Caco-2 (cell line): ENCODE results near the gene KNOP1. TPM values are rescaled to one million over a fixed set of nuclear protein-coding genes. Genes with fewer than 3 reads are reported as not detected.

Experiments used
- BruUV-seq: library from RNA; stranded (reverse); fragments of 400-500 nt; replicated peaks from 2 replicates; lab custom pipeline; 2021; lab: Mats Ljungman, UMichigan
- CTCF ChIA-PET: fragments of 300-600 bp; sonication (Branson Sonifier 250); formaldehyde crosslinking; loops from one replicate; lab custom pipeline; 2022; ENCODE audit warnings: antibody characterized with exemption; lab: Charles Lee
- POLR2A ChIA-PET: fragments of 300-600 bp; sonication (Branson Sonifier 250); formaldehyde crosslinking; loops from one replicate; lab custom pipeline; 2022; ENCODE audit warnings: antibody characterized with exemption; lab: Charles Lee
- DNase-seq, 2 experiments: peaks; one replicate each; pipeline versions ENCODE4 v3.0.0 to v3.0.0-alpha.2; 2020 to 2022
- H3K27me3 ChIP-seq: replicated peaks from 2 replicates; pipeline ENCODE4 v1.6.0; 2011; ENCODE audit warnings: low read length; ENCODE audit not compliant: control insufficient read depth, insufficient read depth
- H3K36me3 ChIP-seq: 2 replicates; pipeline ENCODE4 v1.5.1; 2011; ENCODE audit warnings: low read length; ENCODE audit not compliant: control insufficient read depth, insufficient read depth
- H3K4me1 ChIP-seq: fragments of 250-450 bp; sonication (Bioruptor Pico); 2 replicates; pipeline ENCODE4 v1.5.1; 2020; ENCODE audit warnings: mild to moderate bottlenecking
- H3K4me3 ChIP-seq: 2 replicates; pipeline ENCODE4 v1.5.1; 2011; ENCODE audit warnings: low read depth, mild to moderate bottlenecking, control low read depth, low read length
- H3K9me3 ChIP-seq: fragments of 250-450 bp; sonication (Bioruptor Pico); 2 replicates; pipeline ENCODE4 v1.5.1; 2020; ENCODE audit warnings: mild to moderate bottlenecking, moderate library complexity
- H3K27ac Mint-ChIP-seq: one replicate; pipeline ENCODE4 v1.8.0; 2022; ENCODE audit warnings: mixed read lengths; ENCODE audit not compliant: unreplicated experiment
- H3K27me3 Mint-ChIP-seq: one replicate; pipeline ENCODE4 v1.8.0; 2022; ENCODE audit warnings: mixed read lengths; ENCODE audit not compliant: insufficient read depth, unreplicated experiment
- H3K36me3 Mint-ChIP-seq: one replicate; pipeline ENCODE4 v1.8.0; 2022; ENCODE audit warnings: mild to moderate bottlenecking, mixed read lengths; ENCODE audit not compliant: insufficient read depth, unreplicated experiment
- H3K4me1 Mint-ChIP-seq: one replicate; pipeline ENCODE4 v1.8.0; 2022; ENCODE audit warnings: low read depth, mixed read lengths; ENCODE audit not compliant: unreplicated experiment
- H3K4me3 Mint-ChIP-seq: one replicate; pipeline ENCODE4 v1.8.0; 2022; ENCODE audit warnings: mild to moderate bottlenecking, moderate library complexity, mixed read lengths; ENCODE audit not compliant: unreplicated experiment
- H3K9me3 Mint-ChIP-seq: one replicate; pipeline ENCODE4 v1.8.0; 2022; ENCODE audit warnings: mixed read lengths; ENCODE audit not compliant: unreplicated experiment
- intact Hi-C: fragments of 100-400 bp; cut with micrococcal nuclease; formaldehyde crosslinking; loops from one replicate; pipeline ENCODE4 v1.10.0; 2022; ENCODE audit not compliant: unreplicated experiment
- total RNA-seq: library from RNA; stranded (reverse); gene quantifications from 2 replicates; pipeline ENCODE4 v1.2.3, GENCODE V29; 2022
- TF ChIP-seq, protein P1 (sequence below), 2 experiments: fragments of 200-600 bp in 1 of 2; IDR thresholded peaks; 1 replicate in 1 of 2; 2 replicates in 1 of 2; pipeline versions ENCODE4 v1.5.1 to v1.8.0; 2011 to 2022; ENCODE audit warnings: antibody characterized with exemption in 1 of 2, control low read depth in 1 of 2, inconsistent platforms in 1 of 2, low read depth in 1 of 2, low read length in 1 of 2, mild to moderate bottlenecking in 1 of 2, moderate library complexity in 1 of 2; ENCODE audit not compliant: insufficient read depth in 1 of 2, severe bottlenecking in 1 of 2, unreplicated experiment in 1 of 2

The KNOP1 gene
- total RNA-seq, 1 experiment from 2014 or later = 29.3 TPM

DNA sequence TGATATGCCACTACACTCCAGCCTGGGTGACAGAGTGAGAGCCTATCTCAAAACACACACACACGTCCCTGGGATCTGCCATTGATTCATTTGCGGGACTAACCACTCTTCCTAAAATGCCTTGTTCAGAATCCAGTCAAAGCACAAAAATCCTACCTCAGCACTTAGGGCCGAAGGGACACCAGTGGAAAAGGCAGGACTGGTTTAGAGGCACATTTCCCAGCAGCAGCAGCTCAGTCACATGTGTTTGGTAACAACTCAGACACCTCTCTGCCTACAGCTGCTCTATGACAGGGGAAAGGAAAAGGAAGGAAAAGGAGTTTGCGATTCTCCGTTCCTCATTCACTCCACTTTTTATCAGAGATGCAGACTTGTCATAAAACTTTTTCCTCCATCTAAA, 12.2 kb downstream of the KNOP1 start:
- POLR2A ChIA-PET = no interaction called here
- no TSS peak for BruUV-seq
- Mint-ChIP-seq H3K27ac (no peak overlapping the region), H3K4me3 (no peak overlapping the region), H3K27me3 (no peaks in the 10 kb centered on the region), H3K9me3 (no peaks in the 10 kb centered on the region), H3K36me3 (peaks cover 59% of the 10 kb centered on the region), H3K4me1 (peaks cover 7% of the 10 kb centered on the region)
- intact Hi-C loops = no loop called here
- DNase-seq = no peak
- TF ChIP-seq, protein P1, sequence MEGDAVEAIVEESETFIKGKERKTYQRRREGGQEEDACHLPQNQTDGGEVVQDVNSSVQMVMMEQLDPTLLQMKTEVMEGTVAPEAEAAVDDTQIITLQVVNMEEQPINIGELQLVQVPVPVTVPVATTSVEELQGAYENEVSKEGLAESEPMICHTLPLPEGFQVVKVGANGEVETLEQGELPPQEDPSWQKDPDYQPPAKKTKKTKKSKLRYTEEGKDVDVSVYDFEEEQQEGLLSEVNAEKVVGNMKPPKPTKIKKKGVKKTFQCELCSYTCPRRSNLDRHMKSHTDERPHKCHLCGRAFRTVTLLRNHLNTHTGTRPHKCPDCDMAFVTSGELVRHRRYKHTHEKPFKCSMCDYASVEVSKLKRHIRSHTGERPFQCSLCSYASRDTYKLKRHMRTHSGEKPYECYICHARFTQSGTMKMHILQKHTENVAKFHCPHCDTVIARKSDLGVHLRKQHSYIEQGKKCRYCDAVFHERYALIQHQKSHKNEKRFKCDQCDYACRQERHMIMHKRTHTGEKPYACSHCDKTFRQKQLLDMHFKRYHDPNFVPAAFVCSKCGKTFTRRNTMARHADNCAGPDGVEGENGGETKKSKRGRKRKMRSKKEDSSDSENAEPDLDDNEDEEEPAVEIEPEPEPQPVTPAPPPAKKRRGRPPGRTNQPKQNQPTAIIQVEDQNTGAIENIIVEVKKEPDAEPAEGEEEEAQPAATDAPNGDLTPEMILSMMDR (IDR thresholded peaks at IDR 0.05; ENCODE audit: insufficient read depth in 1 of 2, low read depth in 1 of 2, low read length in 1 of 2, severe bottlenecking in 1 of 2, unreplicated experiment in 1 of 2) = no peak
- no peaks in the 10 kb centered on the region for H3K27me3 ChIP-seq
- peaks cover 6% of the 10 kb centered on the region for H3K4me1 ChIP-seq
- no peak overlapping the region for H3K4me3 ChIP-seq
- H3K36me3 ChIP-seq = peaks cover 4% of the 10 kb centered on the region
- CTCF ChIA-PET = no interaction called here
- no peaks in the 10 kb centered on the region for H3K9me3 ChIP-seq

DNA sequence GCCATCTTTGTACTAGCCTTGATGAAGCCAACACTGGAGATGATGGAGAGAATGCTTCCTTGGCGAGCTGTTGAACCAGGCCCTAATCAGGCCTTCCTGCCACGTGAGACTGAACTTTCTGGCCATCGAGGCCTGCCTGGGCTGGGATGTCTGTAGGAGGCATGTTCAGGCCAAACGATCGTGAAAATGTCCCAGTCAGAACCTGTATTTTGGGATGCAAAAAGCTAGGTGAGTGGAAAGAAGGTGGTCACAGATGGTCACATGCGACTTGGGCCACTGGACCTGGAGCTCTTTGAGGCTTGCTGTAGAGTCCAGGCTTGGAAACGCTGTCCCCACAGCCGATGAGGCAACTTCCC, 12.9 kb downstream of the KNOP1 start:
- BruUV-seq = no TSS peak
- no peaks in the 10 kb centered on the region for H3K9me3 Mint-ChIP-seq
- H3K4me1 ChIP-seq = peaks cover 11% of the 10 kb centered on the region
- no peak overlapping the region for H3K4me3 ChIP-seq
- no peaks in the 10 kb centered on the region for H3K27me3 ChIP-seq
- DNase-seq = no peak
- H3K36me3 ChIP-seq = peaks cover 4% of the 10 kb centered on the region
- H3K4me3 Mint-ChIP-seq = no peak overlapping the region
- H3K4me1 Mint-ChIP-seq = peaks cover 13% of the 10 kb centered on the region
- POLR2A ChIA-PET = no interaction called here
- H3K27me3 Mint-ChIP-seq = no peaks in the 10 kb centered on the region
- TF ChIP-seq, protein P1 (IDR thresholded peaks at IDR 0.05; ENCODE audit: insufficient read depth in 1 of 2, low read depth in 1 of 2, low read length in 1 of 2, severe bottlenecking in 1 of 2, unreplicated experiment in 1 of 2) = no peak
- peaks cover 63% of the 10 kb centered on the region for H3K36me3 Mint-ChIP-seq
- H3K9me3 ChIP-seq = no peaks in the 10 kb centered on the region
- CTCF ChIA-PET = no interaction called here
- intact Hi-C loops = no loop called here
- no peak overlapping the region for H3K27ac Mint-ChIP-seq

DNA sequence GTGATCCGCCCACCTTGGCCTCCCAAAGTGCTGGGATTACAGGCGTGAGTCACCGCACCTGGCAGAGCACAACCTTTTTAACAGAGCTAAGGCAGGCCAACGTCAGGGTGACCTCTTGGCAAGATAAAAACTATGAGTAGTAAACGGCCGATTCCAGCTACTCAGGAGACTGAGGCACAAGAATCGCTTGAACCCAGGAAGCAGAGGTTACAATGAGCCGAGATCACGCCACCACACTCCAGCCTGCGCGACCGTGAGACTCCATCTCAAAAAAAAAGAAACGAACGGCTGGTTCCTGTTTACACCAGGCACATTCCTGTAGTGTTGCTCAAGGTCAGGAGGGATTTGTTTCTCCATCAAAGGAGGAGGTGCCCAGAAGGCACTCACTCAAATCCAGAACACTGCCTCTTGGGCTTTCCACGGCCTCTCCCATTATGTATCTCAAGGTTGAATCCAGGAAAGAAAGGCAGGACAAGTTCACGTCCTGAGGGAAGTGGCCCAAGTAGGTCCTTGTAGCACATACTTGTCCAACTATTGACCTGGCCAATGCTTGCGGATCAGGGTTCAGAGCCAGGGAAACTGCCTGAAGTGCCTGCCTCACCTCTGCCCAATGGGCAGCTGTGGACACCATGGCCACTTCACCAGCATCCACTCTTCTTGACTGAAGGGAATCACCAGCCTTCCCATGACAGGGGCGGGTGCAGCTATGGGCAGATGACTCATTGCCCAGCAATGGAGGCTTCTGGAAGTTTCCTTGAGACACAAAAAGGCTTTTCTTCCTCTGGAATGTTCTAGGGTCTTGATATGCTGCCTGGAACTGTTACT, 13.5 kb downstream of the KNOP1 start:
- H3K27me3 ChIP-seq = no peaks in the 10 kb centered on the region
- TF ChIP-seq, protein P1 (IDR thresholded peaks at IDR 0.05; ENCODE audit: insufficient read depth in 1 of 2, low read depth in 1 of 2, low read length in 1 of 2, severe bottlenecking in 1 of 2, unreplicated experiment in 1 of 2) = no peak
- peaks cover 11% of the 10 kb centered on the region for H3K4me1 ChIP-seq
- CTCF ChIA-PET = no interaction called here
- Mint-ChIP-seq H3K27me3 (no peaks in the 10 kb centered on the region), H3K4me1 (peaks cover 10% of the 10 kb centered on the region), H3K27ac (no peak overlapping the region), H3K36me3 (peaks cover 60% of the 10 kb centered on the region), H3K4me3 (no peak overlapping the region), H3K9me3 (no peaks in the 10 kb centered on the region)
- no peaks in the 10 kb centered on the region for H3K9me3 ChIP-seq
- intact Hi-C loops = no loop called here
- no peak overlapping the region for H3K4me3 ChIP-seq
- POLR2A ChIA-PET = no interaction called here
- DNase-seq = no peak
- H3K36me3 ChIP-seq = peaks cover 4% of the 10 kb centered on the region
- no TSS peak for BruUV-seq
